Skeletal muscle satellite cell (primary cell): ENCODE measurements around the gene CCBE1.

Experiments used
- H3K27me3 ChIP-seq: 2 replicates; pipeline ENCODE4 v1.7.0; 2013; ENCODE audit warnings: low read length; ENCODE audit not compliant: control insufficient read depth, insufficient read depth
- H3K36me3 ChIP-seq: 2 replicates; pipeline ENCODE4 v1.7.0; 2013; ENCODE audit warnings: mild to moderate bottlenecking, control low read depth, low read length; ENCODE audit not compliant: insufficient read depth
- H3K4me1 ChIP-seq: 2 replicates; pipeline ENCODE4 v1.7.0; 2013; ENCODE audit warnings: low read length; ENCODE audit not compliant: control insufficient read depth, insufficient read depth
- H3K4me2 ChIP-seq: 2 replicates; pipeline ENCODE4 v1.7.0; 2013; ENCODE audit warnings: mild to moderate bottlenecking, low read length
- H3K4me3 ChIP-seq: 2 replicates; pipeline ENCODE4 v1.7.0; 2013; ENCODE audit warnings: low read length
- H3K9ac ChIP-seq: 2 replicates; pipeline ENCODE4 v1.7.0; 2013; ENCODE audit warnings: mild to moderate bottlenecking, low read depth, low read length, moderate library complexity
- H3K9me3 ChIP-seq: replicated peaks from 2 replicates; pipeline ENCODE4 v1.7.0; 2013; ENCODE audit warnings: mild to moderate bottlenecking, control low read depth, low read length

The CCBE1 gene

DNA sequence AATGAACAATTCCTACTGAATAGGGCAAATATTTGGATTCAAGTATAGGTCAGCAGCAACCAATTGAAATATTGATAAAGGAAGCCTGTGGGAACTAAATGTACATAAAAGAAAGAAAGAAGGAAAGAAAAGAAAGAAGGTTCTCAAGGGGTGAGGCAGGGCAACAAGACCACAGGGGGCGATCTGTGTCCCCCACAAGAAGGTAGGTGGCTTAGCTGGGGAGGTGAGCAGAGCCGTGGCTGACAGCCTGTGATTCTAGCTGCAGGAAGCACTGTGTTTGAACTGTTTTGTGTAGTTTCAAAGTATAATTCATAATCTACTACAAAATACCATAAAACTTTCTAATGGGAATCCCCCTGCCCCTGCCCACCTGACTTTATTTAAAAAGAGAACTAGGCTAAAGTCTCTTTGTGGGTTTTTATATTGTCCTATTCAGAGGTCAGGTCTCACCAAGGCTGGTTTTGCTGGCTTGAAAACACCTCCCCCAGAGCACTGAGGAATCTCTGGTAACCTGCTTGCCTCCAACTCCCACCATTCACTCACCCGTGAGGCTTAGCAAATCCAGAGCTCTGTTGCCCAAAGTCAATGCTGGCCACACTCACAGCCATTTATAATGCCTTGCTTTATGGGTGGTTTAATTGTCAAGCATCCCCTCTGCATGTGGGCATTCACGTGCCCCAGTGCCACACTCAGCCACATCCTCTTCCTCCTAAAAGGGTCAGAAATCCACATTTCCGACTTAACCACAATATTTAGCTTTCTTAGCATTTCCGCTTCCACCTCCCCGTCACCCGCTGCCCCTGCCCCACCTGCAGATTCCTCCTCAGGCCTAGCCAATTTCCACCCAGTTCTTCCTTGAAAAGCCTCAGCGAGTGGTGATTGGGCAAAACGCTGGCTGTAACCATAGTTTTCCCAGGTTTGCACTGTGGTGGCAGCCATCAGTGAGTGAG lies 301.7 kb downstream of the CCBE1 start:
- Histone ChIP-seq H3K9me3 (no peaks in the 10 kb centered on the region), H3K4me2 (no peak overlapping the region), H3K4me1 (no peaks in the 10 kb centered on the region), H3K4me3 (no peak overlapping the region), H3K27me3 (no peaks in the 10 kb centered on the region), H3K36me3 (peaks cover 11% of the 10 kb centered on the region), H3K9ac (no peak overlapping the region)

DNA sequence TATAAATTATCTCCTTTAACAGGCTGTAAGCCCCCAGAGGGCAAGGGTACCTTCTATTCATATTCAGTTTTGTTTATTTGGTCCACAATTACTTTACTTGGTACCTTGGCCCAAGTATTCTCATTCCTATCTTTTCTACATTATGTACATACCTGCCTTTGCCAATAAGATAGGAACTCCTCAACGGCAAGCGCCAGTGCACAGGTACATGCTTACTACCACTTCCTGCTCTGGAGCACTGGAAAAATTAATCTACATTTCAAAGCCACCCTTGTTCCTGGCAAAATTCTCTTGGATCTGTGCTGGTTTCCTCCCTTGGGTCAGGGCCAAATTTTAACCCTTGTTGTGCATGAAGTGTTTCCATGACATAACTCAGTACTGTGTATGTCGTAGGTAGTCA lies 303.8 kb downstream of the CCBE1 start:
- H3K9ac ChIP-seq = no peak overlapping the region
- no peak overlapping the region for H3K4me2 ChIP-seq
- H3K4me1 ChIP-seq = no peaks in the 10 kb centered on the region
- H3K36me3 ChIP-seq = peaks cover 11% of the 10 kb centered on the region
- H3K9me3 ChIP-seq = no peaks in the 10 kb centered on the region
- no peak overlapping the region for H3K4me3 ChIP-seq
- no peaks in the 10 kb centered on the region for H3K27me3 ChIP-seq

DNA sequence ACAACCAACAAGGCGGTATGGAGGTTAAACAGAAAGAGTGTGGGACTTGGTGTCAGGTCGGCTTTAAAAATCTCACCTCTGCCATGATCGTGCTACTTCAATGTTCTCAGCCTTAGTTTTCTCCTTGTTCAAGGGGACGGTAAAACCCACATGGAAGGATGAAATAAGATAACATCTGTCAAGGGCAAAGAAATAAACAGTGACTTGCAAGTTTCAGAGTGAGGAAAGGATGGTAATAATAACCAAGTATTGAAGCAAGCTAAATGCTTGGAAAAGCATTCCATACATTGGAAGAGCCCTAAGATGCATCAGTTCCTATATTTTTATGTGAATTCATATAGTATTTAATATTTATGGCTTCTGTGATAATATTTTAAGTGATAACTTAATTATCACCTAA lies 308.4 kb downstream of the CCBE1 start:
- Histone ChIP-seq H3K9me3 (no peaks in the 10 kb centered on the region), H3K36me3 (peaks cover 3% of the 10 kb centered on the region), H3K4me3 (no peak overlapping the region), H3K4me1 (no peaks in the 10 kb centered on the region), H3K4me2 (no peak overlapping the region), H3K9ac (no peak overlapping the region), H3K27me3 (no peaks in the 10 kb centered on the region)

DNA sequence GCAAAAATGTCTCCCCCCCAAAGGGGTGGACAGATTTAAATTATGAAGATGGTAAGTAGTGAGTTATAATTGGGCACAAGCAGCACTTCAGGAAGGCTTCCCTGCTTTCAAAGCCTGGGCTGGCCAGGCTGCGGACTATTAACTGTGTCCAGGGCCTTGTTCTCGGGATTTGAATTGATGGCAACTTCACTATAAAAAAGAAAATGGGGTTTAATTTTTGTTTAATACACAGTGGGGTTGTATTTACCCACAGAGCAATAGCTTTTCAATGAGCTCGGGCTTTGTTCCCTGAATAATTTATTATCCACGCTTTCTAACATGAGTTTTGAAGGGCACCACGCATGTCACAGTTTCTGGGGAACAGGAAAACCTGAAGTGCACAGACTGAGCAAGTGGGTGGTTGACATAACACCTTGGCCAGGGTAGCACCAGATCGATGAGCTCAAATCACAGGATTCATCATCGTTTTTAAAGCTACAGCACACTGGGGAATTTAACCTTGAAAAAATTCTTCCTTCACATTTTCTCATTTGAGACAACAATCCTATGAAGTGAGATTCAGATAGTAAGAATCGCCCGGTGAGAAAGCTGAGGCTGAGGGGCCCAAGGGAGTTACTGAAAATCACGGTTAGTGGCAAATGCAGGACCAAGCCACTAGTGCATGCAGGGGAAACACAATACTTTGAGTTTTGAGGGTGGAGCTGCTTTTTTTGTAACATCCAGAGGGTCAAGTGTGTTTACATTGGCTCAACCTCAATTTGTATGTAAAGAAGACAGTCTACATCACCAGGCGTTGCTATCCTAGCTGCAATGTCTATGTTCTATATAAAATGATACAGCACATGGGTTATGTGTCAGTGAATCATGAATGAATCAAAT lies 309.3 kb downstream of the CCBE1 start:
- Histone ChIP-seq H3K4me2 (no peak overlapping the region), H3K9me3 (no peaks in the 10 kb centered on the region), H3K4me3 (no peak overlapping the region), H3K9ac (no peak overlapping the region), H3K27me3 (no peaks in the 10 kb centered on the region), H3K4me1 (no peaks in the 10 kb centered on the region), H3K36me3 (peaks cover 3% of the 10 kb centered on the region)

DNA sequence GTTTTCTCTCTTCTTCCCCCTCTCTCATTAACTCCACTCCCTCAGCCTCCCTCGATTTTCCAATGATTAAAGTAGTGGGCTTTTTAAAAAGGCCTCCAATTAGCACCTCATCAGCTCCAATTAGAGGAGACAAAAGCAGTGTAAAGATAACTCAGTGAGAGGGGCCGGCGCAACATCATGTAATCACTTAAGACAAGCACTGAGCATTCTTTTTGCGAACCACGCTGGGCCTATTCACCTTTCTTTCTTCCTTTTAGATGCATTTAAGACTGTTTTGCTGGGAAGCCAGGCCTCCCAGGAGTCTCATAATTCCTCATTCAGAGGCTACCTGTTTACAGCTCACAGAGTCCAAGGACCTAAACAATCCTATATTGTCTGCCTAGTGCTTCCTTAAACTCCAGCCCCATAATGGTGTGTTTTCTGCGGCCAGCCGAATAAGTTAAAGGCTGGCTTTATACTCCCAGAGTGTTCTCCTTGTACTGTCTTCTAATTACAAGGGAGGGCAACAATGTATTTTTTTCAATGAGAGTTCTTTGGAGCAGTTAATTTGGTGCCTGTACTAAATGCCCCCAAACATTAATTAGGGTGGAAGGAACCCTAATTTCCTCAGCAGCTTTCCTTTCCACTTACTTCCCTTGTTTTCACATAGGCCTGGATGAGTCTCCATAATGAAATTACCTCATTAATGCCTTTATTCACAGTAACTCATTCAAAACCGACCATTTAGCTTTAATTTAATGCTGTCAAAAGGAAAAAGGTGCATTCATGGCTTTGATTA lies 310.1 kb downstream of the CCBE1 start:
- H3K4me2 ChIP-seq = no peak overlapping the region
- H3K9me3 ChIP-seq = no peaks in the 10 kb centered on the region
- no peak overlapping the region for H3K4me3 ChIP-seq
- no peaks in the 10 kb centered on the region for H3K27me3 ChIP-seq
- no peak overlapping the region for H3K9ac ChIP-seq
- H3K4me1 ChIP-seq = no peaks in the 10 kb centered on the region
- H3K36me3 ChIP-seq = no peaks in the 10 kb centered on the region

DNA sequence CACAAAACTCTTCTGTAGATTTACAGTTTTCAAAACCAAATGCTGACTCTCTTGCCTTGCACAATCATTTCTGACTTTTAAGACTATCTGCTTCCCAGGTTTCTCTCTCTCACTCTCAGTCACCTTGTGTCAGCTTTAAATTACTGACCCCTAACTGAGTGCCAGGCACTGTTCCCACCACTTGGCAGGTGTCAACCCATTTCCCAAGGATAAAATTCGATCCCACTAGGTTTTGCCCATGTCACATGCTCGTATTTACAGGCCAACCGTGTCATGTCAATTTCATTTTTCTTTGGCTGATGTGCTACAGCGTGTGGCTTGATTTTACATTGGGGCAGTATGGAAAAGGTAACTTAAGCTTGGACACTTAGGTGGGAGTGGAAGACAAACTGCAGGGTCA lies 312.0 kb downstream of the CCBE1 start:
- H3K27me3 ChIP-seq = no peaks in the 10 kb centered on the region
- no peaks in the 10 kb centered on the region for H3K36me3 ChIP-seq
- no peak overlapping the region for H3K4me3 ChIP-seq
- H3K4me1 ChIP-seq = no peaks in the 10 kb centered on the region
- H3K9me3 ChIP-seq = no peaks in the 10 kb centered on the region
- H3K9ac ChIP-seq = no peak overlapping the region
- no peak overlapping the region for H3K4me2 ChIP-seq

DNA sequence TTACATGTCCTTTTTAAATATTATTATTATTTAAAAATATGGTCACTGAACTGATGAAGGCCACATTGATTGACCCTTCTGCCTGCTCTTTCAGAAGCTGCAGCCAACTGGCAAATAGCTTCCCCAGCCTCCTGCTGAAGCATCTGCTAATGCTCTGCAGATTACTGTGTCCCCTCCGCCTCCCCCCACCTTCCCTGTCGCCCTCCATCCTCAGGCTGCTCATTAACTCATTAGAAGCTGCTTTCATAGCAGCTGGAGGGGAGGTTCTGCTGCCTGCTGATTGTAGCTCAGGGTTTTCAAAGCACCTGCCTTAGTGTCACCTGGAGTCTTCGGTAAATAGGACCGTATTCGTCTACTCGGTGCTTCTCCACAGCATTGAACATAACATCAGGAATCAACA lies 313.4 kb downstream of the CCBE1 start:
- Histone ChIP-seq H3K36me3 (no peaks in the 10 kb centered on the region), H3K9me3 (no peaks in the 10 kb centered on the region), H3K4me2 (no peak overlapping the region), H3K4me3 (no peak overlapping the region), H3K9ac (no peak overlapping the region), H3K27me3 (no peaks in the 10 kb centered on the region), H3K4me1 (no peaks in the 10 kb centered on the region)

DNA sequence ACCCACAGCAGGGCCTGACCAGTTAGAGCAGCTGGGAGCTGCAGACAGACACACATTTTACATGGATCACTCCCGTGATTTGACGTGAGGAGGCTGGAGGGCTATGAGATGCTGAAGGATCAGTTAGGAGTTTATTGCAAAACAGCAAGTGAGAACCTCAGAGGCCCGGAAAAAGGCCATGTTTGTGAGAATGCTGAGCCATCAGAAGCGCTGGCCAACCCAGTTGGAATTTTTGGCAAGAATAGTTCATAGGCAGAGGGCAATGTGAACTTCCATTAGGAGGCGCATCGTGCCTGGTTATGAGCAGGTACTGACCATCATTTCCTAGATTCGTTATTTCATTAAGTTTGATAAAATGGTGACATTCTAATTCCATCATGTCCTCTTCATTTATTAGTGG lies 314.8 kb downstream of the CCBE1 start:
- Histone ChIP-seq H3K4me2 (no peak overlapping the region), H3K4me3 (no peak overlapping the region), H3K36me3 (no peaks in the 10 kb centered on the region), H3K9ac (no peak overlapping the region), H3K27me3 (no peaks in the 10 kb centered on the region), H3K4me1 (no peaks in the 10 kb centered on the region), H3K9me3 (no peaks in the 10 kb centered on the region)

DNA sequence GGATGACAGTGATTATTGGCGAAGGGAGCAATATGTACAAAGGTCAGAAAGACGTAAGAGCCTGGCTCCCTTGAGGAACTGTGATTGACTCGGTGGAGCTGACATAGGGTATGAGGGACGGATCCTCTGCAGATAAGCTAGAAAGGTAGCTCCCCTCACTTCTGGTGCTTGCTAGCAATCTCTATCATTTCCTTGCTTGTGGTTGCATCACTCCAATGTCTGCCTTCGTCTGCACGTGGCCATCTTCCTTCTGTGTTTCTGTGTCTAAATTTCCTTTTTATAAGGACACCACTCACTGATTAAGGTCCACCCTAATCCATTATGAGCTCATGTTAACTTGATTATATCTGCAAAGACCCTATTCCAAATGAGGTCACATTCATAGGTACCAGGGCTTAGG lies 315.3 kb downstream of the CCBE1 start:
- Histone ChIP-seq H3K9ac (no peak overlapping the region), H3K4me1 (no peaks in the 10 kb centered on the region), H3K27me3 (no peaks in the 10 kb centered on the region)

More for the DNA sequence above, 315.3 kb downstream of the CCBE1 start:
- Histone ChIP-seq H3K4me2 (no peak overlapping the region), H3K36me3 (no peaks in the 10 kb centered on the region), H3K9me3 (no peaks in the 10 kb centered on the region), H3K4me3 (no peak overlapping the region)
